ENCODE measurements around the gene MRPL17.

Gene MRPL17

GRCh38 chr11:6681949-6682348 lies 1.2 kb downstream of the MRPL17 start:
- DNase-seq: no peak

DNA sequence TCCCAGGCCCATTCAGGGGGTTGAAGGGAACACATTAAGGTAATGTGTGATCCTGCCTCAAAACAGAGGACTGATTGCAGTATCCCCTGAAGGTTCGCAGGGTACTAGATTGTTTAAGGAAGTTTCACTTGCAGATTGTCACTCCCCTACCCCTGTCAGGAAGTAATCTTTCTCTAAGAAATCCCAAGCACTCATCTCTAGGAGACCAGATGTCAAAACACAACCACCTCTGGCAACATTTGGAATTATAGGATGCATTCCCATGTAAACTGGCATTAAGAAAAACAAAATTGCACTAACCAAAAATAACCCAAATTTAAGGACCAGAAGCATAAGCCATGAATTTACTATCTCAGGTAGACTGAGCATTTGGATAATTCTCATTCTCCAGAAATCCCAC lies 1.6 kb downstream of the MRPL17 start:
- no peak for DNase-seq

DNA sequence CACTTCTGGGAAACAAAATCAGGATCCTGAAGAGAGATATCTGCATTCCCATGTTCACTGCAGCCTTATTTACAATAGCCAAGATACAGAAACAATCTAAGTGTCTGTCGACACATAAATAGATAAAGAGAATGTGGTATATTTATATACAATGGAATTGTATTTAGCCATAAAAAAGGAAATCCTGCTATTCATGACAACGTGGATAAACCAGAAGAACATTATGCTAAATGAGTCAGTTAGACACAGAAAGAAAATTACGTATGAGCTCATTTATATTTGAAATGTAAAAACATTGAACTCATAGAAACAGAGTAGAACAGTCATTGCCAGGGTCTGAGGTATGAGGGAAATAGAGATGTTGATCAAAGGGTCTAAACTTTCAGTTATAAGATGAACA lies 6.1 kb downstream of the MRPL17 start:
- no peak for DNase-seq

DNA sequence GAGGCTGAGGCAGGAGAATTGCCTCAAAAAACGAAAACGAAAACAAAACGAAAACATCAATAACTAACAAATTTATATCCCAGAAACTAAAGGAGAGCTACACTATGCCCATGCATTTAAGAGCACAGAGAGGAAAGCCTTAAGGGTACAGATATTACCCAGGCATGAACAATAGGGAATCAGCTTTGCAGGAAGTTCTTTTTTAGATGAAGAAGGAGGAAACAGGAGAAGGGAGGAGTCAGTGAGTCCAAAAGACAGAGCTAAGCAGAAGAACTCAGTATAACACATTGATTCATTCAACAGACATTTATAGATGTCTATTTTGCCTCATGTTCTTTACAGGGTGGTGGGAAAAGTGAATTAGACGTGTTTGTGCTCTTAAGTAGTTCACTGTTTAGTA lies 8.3 kb downstream of the MRPL17 start:
- no peak for DNase-seq

- DNase-seq: no peak
Measured at GRCh38 chr11:6674219-6674597, 8.9 kb downstream of the MRPL17 start.

DNA sequence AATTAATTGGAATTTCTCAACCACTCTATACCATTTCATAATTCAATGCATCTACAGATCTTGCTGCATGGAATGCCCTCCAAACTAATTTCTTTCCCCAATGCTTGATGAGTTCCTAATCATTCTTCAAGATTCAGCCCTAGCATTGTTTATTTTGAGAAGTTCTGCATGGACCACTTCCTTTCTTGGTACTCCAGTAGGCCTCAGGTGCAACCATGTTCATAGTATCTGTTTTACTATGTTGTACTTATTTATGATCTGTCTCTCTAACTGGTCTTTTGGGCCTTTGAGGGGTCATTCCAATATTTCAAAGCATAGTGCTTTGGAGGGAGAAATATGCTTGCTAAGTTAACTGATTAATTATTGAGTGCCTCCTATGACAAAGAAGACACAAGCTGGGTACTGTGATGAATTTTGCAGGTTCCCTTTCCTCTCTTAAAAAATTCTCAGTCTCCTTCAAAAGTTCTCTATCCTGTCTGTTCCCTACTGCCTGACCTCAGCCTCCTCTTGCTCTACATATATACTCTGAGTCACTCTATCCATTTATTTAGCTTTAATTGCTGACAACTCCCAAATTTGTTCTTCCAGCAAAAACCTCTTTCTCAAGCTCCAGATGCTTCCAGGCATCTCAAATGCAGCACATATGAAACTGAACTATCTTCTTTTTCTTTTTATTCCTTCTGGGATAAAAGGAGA lies 9.5 kb downstream of the MRPL17 start:
- no peak for DNase-seq

GRCh38 chr11:6671991-6672390 lies 11.1 kb downstream of the MRPL17 start:
- no peak for DNase-seq

- DNase-seq: no peak
Measured at GRCh38 chr11:6670202-6670830, 12.8 kb downstream of the MRPL17 start.

DNA sequence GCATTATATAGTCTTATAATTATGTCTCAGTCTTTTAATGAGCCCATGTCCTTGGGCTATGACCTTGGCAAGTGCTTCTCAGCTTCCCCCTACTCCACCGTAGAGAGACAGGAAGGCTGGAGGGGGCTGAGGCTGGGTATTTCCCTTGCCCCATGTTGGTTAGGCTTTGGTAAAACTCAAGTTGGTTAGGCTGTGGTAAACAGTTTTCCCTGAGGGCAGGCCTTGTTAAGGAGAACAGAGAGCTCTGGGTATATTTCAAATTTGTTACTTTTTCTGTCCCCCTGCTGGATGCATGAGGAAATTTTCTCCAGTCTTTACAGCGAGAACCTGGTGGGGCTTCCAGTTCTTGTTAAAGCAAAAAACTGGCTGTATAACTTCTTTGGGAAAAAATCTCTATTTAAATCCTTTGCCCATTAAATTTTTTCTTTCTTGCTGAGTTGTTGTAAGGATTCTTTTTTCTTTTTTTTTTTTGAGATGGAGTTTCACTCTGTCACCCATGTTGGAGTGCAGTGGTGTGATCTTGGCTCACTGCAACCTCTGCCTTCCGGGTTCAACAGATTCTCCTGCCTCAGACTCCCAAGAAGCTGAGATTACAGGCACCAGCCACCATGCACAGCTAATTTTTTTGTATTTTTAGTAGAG lies 15.3 kb downstream of the MRPL17 start:
- DNase-seq: no peak

DNA sequence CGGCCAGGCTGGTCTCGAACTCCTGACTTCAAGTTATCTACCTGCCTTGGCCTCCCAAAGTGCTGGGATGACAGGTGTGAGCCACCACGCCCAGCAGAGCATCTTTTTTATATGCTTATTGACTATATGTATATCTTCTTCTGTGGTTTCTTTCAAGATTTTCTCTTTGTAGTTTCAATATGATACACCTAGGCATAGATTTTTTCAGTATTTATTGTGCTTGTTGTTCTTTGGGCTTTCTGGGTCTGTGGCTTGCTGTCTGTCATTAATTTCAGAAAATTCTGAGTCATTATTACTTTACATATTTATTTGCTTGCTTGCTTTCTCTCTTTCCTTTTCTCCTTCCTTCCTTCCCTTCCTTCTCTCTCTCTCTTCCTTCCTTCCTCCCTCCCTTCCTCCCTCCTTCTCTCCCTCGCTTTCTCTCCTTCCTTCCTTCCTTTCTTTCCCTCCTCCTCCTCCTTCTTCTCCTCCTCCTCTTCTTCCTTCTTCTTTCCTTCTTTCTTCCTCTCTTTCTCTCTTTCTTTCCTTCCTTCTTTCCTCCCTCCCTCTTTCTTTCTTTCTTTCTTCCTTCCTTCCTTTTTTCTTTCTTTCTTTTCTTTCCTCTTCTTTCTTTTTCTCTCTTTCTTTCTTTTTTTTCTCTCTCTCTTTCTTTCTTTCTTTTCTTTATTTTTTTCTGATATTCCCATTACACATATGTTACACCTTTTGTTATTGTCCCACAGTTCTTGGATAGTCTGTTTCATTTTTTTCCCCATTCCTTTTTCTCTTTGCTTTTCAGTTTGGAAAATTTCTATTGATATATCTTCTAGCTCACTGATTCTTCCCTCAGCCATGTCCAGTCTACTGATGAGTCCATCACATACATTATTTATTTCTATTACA lies 16.6 kb downstream of the MRPL17 start:
- DNase-seq: no peak

DNA sequence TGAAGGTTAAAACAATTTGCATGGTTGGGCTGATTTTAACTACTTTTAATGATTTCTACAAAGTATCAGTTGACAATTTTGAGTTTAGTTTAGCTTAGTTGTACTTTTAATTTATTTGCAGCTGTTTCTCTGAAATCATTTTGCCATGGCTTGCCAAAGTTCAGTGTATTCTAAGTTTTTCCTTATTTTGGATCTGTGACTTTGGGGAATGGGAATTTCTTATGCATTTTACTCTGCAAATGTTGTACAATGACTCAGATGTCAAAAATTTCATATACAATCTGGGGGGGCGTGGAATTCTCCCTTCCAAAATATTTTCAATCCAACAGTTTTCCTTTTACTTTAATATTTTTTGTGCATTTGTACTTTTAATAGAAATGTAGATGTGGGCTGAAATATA lies 18.6 kb downstream of the MRPL17 start:
- no peak for DNase-seq

- no peak for DNase-seq
Measured at GRCh38 chr11:6663794-6664469, 19.2 kb downstream of the MRPL17 start.

GRCh38 chr11:6660712-6661111 lies 22.4 kb downstream of the MRPL17 start:
- no peak for DNase-seq

DNA sequence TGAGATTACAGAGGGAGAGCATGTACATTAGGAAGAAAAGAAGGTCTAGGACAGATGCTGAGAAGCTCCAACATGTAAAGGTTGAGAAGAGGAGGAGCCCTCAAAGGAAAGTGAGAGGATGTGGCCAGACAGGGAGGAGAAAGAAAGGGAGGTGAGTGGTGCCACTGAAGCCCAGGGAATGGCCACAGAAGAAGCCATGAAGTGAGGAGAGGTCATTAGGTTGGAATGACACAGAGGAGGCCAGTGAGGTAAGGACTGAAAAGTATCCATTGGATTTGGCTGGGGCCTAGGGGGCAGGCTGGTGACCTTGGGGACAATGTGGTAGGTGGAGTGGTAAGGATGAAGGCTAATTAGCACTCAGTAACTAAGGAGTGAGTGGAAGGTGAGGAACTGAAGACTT lies 24.5 kb downstream of the MRPL17 start:
- DNase-seq: no peak

GRCh38 chr11:6657346-6657745 lies 25.8 kb downstream of the MRPL17 start:
- no peak for DNase-seq

DNA sequence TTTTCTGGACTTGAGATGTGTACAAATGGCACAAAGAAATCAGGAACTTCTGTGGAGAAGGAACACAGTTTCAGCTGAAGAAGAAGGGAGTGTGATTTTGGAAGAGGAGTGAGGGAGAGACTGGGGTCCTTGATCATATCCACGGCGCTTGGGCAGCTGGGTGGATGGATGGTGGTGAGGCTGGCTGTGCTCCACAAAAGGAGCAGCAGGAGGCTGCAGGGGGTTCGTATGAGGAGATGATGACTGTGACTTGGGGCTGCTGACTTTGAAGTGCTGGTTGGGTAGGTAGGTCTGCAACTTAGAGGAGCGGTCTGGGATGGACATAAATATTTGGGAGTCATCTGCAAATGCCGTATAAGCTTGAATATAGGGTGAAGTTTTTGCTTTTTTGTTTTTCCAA lies 26.2 kb downstream of the MRPL17 start:
- no peak for DNase-seq

GRCh38 chr11:6656584-6656915 lies 26.6 kb downstream of the MRPL17 start:
- DNase-seq: no peak

DNA sequence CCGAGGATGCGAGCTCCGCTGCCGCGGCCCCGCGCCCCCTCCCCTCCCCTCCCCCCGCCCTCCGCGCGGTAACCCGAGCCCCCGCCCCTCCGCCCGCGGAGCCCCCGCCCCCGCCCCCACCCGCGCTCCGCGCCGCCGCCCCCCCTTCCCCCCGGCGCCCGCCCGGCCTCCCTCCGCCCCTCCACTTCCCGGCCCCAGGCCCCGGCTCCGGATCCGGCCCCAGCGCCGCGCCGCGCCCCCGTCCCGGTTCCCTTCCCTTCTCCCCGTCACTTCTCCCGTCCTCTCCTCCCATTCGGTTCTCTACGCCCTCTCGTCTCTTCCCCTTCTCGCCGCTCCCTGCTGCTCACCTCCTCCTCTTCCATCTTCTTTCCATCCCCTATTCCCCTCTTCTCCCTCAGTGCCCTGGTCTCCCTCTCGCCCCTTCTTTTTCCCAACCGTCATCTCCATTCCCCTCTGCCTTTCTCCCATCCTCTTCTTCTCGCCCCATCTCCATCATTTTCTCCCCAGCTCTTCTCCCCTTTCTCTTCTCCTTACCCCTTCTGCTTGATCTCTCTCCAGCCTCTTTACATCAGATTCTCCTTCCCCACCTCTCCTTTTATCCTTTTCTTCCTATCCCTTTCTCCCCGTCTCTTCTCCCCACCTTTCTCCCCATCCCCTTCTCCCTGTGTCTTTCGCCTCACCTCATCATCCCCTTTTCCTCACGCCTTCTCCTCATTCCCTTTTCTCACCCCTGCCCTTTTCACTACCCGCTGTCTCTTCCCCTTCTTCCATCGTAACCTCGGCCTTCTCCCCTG lies 27.2 kb downstream of the MRPL17 start, which contains the start of gene DCHS1:
TSS of gene DCHS1 (minus strand) at position 20 of the 794 bp plus-strand sequence. CDS start 14,196 bp downstream, outside the sequence.
- no peak for DNase-seq

DNA sequence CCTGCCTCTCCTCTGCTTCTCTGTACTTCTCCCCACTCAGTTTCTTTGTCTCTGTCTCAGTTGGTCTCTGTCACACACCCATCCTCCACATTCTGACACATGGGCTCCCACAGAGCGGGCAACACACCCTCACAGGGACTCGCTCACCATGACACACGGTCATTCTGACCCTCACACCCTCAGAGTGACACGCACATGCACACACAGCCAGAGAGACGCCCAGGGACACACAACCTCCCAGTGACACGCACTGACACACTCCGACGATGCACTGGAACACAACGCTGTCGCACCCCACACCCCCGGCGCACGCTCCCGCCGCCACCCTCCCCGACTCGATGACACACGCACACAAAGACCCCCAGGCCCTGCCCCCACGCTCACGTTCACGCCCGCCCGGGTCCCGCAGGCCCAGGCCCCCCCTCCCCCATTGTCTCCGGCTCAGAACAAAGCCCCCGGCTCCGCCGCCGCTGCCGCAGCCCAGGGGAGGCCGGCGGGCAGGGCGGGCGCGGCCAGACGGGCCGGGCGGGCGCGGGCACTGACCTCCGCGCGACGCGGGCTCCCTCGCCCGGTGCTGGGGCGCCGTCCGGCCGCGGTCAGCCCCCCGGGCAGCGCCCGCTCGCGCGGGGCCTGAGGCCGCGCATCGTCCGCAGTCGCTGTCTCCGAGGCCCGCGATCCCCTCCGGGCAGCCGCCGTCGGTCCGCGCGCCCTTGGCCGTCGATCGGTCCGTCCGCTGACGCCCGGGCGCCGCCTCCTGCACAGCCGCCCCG lies 27.9 kb downstream of the MRPL17 start:
- peak; percentile 18 for DNase-seq

DNA sequence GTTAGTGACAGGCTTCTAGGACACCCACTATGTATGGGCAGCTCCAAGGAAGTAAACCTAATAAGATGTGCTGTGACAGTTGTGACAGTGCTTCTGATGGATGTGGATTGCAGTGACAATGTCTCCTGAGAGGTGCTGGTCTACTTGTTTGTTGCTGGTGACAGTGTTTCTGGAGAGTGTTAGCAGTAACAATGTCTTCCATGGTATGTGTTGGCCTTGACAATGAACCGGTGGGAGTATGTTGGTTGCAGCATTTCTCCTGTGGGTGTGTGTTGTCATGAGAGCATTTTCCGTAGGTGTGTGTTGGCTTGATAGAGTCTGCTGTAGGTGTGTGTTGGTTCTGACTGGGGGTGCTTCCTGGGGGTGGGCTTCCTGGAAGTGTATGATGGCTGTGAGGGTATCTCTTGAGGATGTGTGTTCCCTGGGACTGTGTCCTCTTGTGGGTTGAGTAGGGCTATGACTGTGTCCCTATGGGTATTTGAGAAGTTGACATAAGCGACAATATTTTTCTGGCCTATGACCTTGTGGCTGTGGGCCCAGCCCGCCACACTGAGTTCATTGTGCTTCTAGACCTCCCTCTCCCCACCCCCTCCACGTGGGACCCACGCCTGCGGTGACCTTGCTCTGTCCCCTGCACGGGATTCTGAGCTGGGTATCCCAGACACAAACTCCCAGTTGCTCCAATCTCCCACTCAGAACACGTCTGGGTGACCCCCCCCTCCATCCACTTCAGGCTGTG lies 28.7 kb downstream of the MRPL17 start:
- DNase-seq: no peak
